Measurements from ENCODE around the gene SYT17.

The SYT17 gene

DNA sequence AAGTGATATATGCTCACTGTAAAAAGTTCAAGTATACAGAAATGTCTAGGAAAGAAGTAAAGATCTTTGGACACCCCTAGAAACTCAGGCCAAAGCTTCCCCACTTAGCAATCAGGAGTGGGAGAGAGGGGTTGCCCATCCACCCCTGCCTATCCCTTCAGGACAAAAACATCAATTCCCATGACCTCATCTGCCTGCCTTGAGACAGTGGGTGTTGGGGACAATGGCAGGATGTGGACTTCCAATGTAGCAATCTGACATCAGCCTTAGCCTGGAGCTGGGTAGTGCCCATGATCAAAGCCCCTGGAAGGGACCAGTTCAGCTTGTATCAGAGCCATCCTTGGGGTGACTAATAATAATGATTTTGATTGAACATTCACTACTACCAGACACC lies 36.2 kb upstream of the SYT17 start:
- Histone ChIP-seq H3K4me1 (ENCODE audit: control insufficient read depth, insufficient read depth, low read length) (peaks cover 8% of the 10 kb centered on the region), H3K36me3 (ENCODE audit: control insufficient read depth, insufficient read depth, low read length) (no peaks in the 10 kb centered on the region), H3K4me3 (ENCODE audit: low read depth, low read length) (no peak overlapping the region), H3K9ac (ENCODE audit: low read depth, low read length) (no peak overlapping the region), H3K9me3 (ENCODE audit: control insufficient read depth, insufficient read depth, low read length) (no peaks in the 10 kb centered on the region), H3K27me3 (ENCODE audit: control insufficient read depth, insufficient read depth, low read length) (no peaks in the 10 kb centered on the region)

DNA sequence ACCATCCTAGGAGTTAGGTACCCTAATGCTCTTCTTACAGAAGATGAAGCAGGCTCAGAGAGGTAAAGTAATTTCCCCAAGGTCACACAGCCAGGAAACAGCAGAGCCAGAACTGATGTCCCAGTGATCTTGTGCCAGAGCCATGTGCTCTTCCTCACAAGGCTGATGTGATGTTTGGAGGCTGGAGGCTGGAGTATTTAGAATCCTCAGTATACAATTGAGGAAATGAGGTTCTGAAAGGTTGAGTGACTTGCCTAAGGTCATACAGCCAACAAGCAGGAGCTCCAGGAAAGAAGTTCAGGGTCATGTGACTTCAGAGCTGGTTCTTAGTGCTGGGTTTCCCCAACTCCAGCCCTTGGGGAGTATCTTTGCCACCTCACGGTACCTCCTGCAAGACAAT lies 35.8 kb upstream of the SYT17 start:
- Histone ChIP-seq H3K9me3 (ENCODE audit: control insufficient read depth, insufficient read depth, low read length) (no peaks in the 10 kb centered on the region), H3K4me3 (ENCODE audit: low read depth, low read length) (no peak overlapping the region), H3K36me3 (ENCODE audit: control insufficient read depth, insufficient read depth, low read length) (no peaks in the 10 kb centered on the region), H3K4me1 (ENCODE audit: control insufficient read depth, insufficient read depth, low read length) (peaks cover 8% of the 10 kb centered on the region), H3K9ac (ENCODE audit: low read depth, low read length) (no peak overlapping the region), H3K27me3 (ENCODE audit: control insufficient read depth, insufficient read depth, low read length) (no peaks in the 10 kb centered on the region)

DNA sequence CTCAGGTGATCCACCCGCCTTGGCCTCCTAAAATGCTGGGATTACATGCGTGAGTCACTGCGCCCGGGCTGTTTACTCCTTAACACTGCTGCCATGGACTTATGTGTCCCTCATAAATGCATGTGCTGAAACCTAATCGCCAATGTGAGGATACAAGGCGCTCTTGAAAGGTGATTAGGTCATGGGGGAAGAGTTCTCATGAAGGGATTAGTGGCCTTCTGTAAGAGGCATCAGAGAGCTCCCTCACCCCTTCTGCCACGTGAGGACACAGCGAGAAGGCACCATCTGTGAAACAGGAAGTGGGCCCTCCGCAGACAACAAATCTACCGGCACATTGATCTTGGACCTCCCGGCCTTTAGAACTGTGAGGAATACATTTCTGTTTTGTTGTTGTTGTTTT lies 35.1 kb upstream of the SYT17 start:
- no peak overlapping the region for H3K9ac ChIP-seq (ENCODE audit: low read depth, low read length)
- H3K9me3 ChIP-seq (ENCODE audit: control insufficient read depth, insufficient read depth, low read length) = no peaks in the 10 kb centered on the region
- H3K4me1 ChIP-seq (ENCODE audit: control insufficient read depth, insufficient read depth, low read length) = peaks cover 8% of the 10 kb centered on the region
- no peaks in the 10 kb centered on the region for H3K27me3 ChIP-seq (ENCODE audit: control insufficient read depth, insufficient read depth, low read length)
- H3K4me3 ChIP-seq (ENCODE audit: low read depth, low read length) = no peak overlapping the region
- H3K36me3 ChIP-seq (ENCODE audit: control insufficient read depth, insufficient read depth, low read length) = no peaks in the 10 kb centered on the region

DNA sequence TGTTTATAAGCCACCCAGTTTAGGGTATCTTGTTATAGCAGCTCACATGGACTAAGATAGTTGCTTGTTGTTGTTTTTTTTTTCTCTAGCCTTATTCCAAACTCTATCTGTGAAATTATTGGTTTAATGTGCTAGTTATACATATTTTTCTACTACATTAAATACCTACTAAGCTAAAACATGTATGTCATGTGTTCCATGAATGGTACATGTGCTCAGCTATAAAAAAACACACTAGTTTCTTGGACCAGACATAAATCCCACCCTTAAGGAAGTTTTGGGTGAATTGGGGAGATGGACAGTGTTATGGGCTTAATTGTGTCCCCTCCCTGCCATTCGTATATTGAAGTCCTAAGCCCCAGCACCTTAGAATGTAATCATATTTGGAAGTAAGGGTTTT lies 34.4 kb upstream of the SYT17 start:
- Histone ChIP-seq H3K9ac (ENCODE audit: low read depth, low read length) (no peak overlapping the region), H3K27me3 (ENCODE audit: control insufficient read depth, insufficient read depth, low read length) (no peaks in the 10 kb centered on the region), H3K4me3 (ENCODE audit: low read depth, low read length) (no peak overlapping the region), H3K36me3 (ENCODE audit: control insufficient read depth, insufficient read depth, low read length) (no peaks in the 10 kb centered on the region), H3K4me1 (ENCODE audit: control insufficient read depth, insufficient read depth, low read length) (peaks cover 8% of the 10 kb centered on the region), H3K9me3 (ENCODE audit: control insufficient read depth, insufficient read depth, low read length) (no peaks in the 10 kb centered on the region)

DNA sequence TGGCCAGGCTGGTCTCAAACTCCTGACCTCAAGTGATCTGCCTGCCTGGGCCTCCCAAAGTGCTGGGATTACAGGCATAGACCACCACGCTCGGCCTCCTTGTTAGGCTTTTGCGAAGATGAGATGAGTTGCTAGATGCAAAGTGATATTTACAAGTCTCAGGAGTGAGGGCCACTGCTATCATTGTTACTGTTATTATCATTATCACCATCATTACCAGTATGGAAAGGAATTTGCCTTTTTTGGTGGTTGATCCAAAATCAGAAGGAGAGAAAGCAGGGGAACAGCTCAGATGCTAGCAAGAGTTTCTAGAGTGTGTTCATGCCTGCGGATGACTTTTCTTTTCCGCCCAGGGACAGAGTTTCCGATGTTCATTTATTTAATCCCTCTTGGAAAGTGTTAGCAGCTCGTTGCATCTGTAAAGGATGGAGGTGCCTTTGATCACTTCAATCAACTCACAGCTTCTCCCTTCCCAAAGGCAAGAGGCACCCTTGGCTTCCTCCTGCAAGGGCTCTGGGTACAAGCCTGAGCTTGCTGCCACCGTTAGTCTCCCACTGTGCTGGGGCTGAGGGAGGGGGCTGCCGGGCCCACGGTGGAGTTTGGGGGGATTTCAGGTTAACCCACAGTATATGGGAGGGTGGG lies 32.7 kb upstream of the SYT17 start:
- no peak overlapping the region for H3K9ac ChIP-seq (ENCODE audit: low read depth, low read length)
- no peaks in the 10 kb centered on the region for H3K36me3 ChIP-seq (ENCODE audit: control insufficient read depth, insufficient read depth, low read length)
- H3K4me3 ChIP-seq (ENCODE audit: low read depth, low read length) = no peak overlapping the region
- no peaks in the 10 kb centered on the region for H3K9me3 ChIP-seq (ENCODE audit: control insufficient read depth, insufficient read depth, low read length)
- H3K4me1 ChIP-seq (ENCODE audit: control insufficient read depth, insufficient read depth, low read length) = peaks cover 5% of the 10 kb centered on the region
- no peaks in the 10 kb centered on the region for H3K27me3 ChIP-seq (ENCODE audit: control insufficient read depth, insufficient read depth, low read length)

DNA sequence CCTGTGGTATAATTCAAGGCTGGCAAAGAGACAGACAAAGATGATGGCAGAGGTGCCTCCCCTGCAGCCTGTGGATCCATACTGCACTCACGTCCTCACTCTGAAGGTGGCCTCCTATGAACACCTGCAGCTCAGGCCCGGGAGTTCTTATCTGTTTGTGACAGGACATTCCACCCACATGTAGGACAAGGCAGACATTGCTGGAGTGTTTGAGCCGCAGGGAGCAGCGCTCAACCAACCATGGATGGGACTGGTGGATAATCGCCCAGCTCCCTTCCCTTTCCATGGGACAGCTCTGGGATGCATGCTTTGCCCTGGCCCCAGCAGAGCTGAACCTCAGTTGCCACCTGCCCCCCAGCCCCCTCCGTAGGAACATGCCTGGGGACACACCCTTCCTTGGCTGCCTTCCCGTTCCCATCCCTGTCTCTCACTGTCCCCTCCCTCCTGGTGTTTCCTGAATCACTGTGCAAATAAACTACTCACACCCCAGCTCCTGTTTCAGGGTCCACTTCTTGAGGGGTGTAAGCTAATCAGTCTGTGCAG lies 32.1 kb upstream of the SYT17 start:
- Histone ChIP-seq H3K9ac (ENCODE audit: low read depth, low read length) (no peak overlapping the region), H3K36me3 (ENCODE audit: control insufficient read depth, insufficient read depth, low read length) (no peaks in the 10 kb centered on the region), H3K27me3 (ENCODE audit: control insufficient read depth, insufficient read depth, low read length) (no peaks in the 10 kb centered on the region), H3K4me1 (ENCODE audit: control insufficient read depth, insufficient read depth, low read length) (peaks cover 2% of the 10 kb centered on the region), H3K4me3 (ENCODE audit: low read depth, low read length) (no peak overlapping the region), H3K9me3 (ENCODE audit: control insufficient read depth, insufficient read depth, low read length) (no peaks in the 10 kb centered on the region)

DNA sequence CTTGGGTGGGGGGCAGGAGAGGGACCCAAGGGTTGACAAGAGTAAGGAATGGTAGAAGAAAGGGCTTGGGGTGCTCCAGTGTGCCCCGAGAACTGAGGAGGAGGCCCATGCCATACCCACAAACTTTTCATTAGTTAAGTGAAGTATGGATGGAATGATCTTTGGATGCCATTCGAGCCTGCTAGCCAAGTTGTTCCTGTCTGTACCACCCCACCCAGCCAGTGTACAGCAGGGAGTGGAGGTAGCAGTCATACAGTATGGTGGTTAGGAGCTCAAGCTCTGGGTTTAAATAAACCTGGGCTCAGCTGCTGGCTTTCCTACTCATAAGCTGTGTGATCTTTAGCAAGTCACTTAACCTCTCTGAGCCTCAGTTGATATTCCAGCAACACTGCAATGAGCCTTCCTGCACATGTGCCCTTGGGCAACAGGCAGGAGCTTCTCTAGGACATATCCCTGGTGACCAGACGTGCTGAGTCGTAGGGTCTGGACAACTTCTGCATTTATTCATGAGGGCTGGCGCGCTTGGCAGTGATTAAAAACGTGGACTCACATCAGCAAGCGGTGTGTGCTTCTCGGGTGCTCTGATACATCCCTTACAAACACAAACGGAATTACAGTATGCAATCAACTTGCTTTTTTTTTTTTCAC lies 31.4 kb upstream of the SYT17 start:
- no peak overlapping the region for H3K9ac ChIP-seq (ENCODE audit: low read depth, low read length)
- H3K27me3 ChIP-seq (ENCODE audit: control insufficient read depth, insufficient read depth, low read length) = no peaks in the 10 kb centered on the region
- H3K4me1 ChIP-seq (ENCODE audit: control insufficient read depth, insufficient read depth, low read length) = no peaks in the 10 kb centered on the region
- H3K9me3 ChIP-seq (ENCODE audit: control insufficient read depth, insufficient read depth, low read length) = no peaks in the 10 kb centered on the region
- no peaks in the 10 kb centered on the region for H3K36me3 ChIP-seq (ENCODE audit: control insufficient read depth, insufficient read depth, low read length)
- H3K4me3 ChIP-seq (ENCODE audit: low read depth, low read length) = no peak overlapping the region

DNA sequence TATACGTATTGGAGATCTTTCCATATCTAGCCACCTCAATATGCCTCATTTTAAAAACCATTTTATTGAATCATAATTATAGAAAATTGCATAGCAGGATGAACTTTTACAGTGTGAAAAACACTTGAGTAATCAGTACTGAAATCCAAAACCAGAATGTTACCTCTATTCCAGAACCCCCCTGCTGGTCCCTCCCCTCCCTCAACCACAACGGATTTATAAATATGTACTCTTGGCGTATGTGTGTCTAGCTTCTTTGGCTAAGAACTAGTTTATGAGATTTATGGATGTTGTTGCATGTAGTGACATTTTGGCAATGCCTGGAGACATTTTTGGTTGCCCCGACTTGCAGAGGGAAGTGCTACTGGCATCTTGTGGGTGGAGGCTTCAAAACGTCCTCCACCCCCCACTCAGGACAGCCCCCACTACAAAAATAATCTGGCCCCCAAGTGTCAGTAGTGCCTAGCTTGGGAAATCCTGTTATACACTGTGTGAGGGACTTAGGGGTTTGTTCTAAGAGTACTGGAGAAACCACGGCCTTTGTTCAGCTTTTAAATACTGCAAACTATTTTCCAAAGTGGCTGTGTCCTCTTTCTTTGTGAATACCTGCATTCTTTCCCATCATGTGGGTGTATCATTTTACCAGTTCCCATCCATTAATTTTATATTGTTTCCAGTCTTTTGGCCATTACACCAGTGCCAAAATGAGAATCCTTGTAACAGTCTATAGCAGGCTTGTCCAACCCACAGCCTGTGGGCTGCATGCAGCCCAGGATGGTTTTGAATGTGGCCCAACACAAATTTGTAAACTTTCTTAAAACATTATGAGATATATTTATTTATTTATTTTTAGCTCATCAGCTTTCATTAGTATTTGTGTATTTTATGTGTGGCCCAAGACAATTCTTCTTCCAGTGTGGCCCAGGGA lies 30.6 kb upstream of the SYT17 start:
- no peak overlapping the region for H3K4me3 ChIP-seq (ENCODE audit: low read depth, low read length)
- no peaks in the 10 kb centered on the region for H3K9me3 ChIP-seq (ENCODE audit: control insufficient read depth, insufficient read depth, low read length)
- no peaks in the 10 kb centered on the region for H3K27me3 ChIP-seq (ENCODE audit: control insufficient read depth, insufficient read depth, low read length)
- no peaks in the 10 kb centered on the region for H3K4me1 ChIP-seq (ENCODE audit: control insufficient read depth, insufficient read depth, low read length)
- no peak overlapping the region for H3K9ac ChIP-seq (ENCODE audit: low read depth, low read length)
- H3K36me3 ChIP-seq (ENCODE audit: control insufficient read depth, insufficient read depth, low read length) = no peaks in the 10 kb centered on the region

DNA sequence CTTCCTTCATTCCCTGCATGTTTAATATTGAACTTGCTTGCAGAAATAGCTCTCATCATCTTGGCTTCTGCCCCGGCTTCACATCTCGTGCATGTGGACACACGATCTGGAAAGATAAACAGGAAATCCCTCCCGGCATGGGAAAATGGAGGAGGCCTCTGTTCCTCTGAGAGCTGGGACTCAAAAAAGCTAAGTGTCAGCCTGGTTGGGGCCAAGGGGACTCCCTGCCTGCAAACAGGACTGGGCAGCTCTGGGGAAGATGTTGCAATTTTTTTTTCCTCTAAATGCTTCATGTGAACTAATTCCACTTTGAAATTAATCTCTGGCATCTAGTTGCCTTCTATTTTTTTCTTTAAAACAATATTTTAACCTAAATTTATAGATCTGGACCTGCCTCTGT lies 29.4 kb upstream of the SYT17 start:
- Histone ChIP-seq H3K4me1 (ENCODE audit: control insufficient read depth, insufficient read depth, low read length) (no peaks in the 10 kb centered on the region), H3K4me3 (ENCODE audit: low read depth, low read length) (no peak overlapping the region), H3K9me3 (ENCODE audit: control insufficient read depth, insufficient read depth, low read length) (no peaks in the 10 kb centered on the region), H3K36me3 (ENCODE audit: control insufficient read depth, insufficient read depth, low read length) (no peaks in the 10 kb centered on the region), H3K9ac (ENCODE audit: low read depth, low read length) (no peak overlapping the region), H3K27me3 (ENCODE audit: control insufficient read depth, insufficient read depth, low read length) (no peaks in the 10 kb centered on the region)

DNA sequence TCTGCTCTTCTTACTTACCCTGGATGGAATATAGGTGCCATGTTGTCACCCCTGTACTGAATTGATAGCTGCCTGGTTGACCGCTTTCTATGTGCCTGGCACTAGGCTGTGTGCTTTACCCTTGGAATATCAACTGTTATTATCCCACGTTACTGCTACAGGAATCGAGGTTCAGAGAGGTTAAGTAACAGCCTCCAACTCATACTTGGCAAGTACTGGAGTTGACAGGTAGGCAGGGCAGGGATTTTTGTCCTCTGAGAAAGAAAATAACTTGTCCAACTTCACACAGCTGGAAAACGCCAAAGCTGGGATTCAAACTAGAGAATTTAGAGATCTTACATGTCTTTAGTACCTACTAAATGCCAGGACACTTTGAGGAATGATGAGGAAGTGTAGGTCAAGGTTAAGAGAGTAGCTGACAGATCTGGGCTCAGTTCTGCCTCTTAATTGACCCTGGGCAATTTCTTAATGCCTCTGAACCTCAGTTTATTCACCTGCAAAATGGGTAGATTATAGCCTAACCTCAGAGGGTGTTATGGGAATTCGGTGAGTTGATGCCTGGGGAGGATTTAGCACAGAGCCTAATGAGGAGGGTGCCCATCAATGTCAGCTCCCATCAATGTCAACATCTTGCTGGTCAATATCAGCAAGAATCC lies 28.5 kb upstream of the SYT17 start:
- H3K4me3 ChIP-seq (ENCODE audit: low read depth, low read length) = no peak overlapping the region
- no peaks in the 10 kb centered on the region for H3K27me3 ChIP-seq (ENCODE audit: control insufficient read depth, insufficient read depth, low read length)
- no peaks in the 10 kb centered on the region for H3K36me3 ChIP-seq (ENCODE audit: control insufficient read depth, insufficient read depth, low read length)
- no peaks in the 10 kb centered on the region for H3K9me3 ChIP-seq (ENCODE audit: control insufficient read depth, insufficient read depth, low read length)
- H3K9ac ChIP-seq (ENCODE audit: low read depth, low read length) = no peak overlapping the region
- no peaks in the 10 kb centered on the region for H3K4me1 ChIP-seq (ENCODE audit: control insufficient read depth, insufficient read depth, low read length)

DNA sequence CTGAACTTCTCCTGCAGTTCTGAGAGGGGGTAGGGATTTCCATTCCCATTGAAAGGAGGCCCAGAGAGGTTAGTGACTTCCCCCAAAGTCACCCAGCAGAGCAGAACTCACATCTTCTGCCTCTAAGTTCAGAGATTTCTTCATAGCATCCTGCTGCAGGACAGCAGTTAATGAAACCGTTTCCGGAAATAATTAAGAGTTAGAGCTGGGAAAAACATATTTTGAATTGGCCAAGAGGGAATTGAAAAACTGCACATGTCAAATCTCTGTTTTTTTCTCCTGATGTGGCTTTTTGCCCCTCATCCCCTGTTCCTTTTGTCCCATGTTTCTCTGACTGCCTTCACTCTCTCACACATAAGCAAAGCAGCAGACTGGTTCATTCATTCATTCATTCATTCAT lies 27.6 kb upstream of the SYT17 start:
- Histone ChIP-seq H3K4me1 (ENCODE audit: control insufficient read depth, insufficient read depth, low read length) (no peaks in the 10 kb centered on the region), H3K27me3 (ENCODE audit: control insufficient read depth, insufficient read depth, low read length) (no peaks in the 10 kb centered on the region), H3K4me3 (ENCODE audit: low read depth, low read length) (no peak overlapping the region), H3K9ac (ENCODE audit: low read depth, low read length) (no peak overlapping the region), H3K9me3 (ENCODE audit: control insufficient read depth, insufficient read depth, low read length) (no peaks in the 10 kb centered on the region), H3K36me3 (ENCODE audit: control insufficient read depth, insufficient read depth, low read length) (no peaks in the 10 kb centered on the region)
